Natural killer cell (primary cell): ENCODE measurements around the gene RETREG1. TPM values are rescaled to one million over a fixed set of nuclear protein-coding genes. Genes with fewer than 3 reads are reported as not detected.

Experiments used
- ATAC-seq, 3 donors: fragments of 150-1000 bp in 2 of 3; fragments of 200-7000 bp in 1 of 3; cut with Tn5 transposase; 1 replicate in 1 of 3; 2 replicates in 2 of 3; pipeline ENCODE4 v1.10.0; 2021; ENCODE audit warnings: mild to moderate bottlenecking in 2 of 3, moderate library complexity in 2 of 3
- DNase-seq, 2 donors: peaks; one replicate each; pipeline versions ENCODE4 v3.0.0 to v3.0.0-alpha.2; 2013 to 2021; ENCODE audit warnings: mixed read lengths in 1 of 2
- H3K27ac ChIP-seq: one replicate; pipeline ENCODE4 v1.5.1; 2013; ENCODE audit warnings: mild to moderate bottlenecking, low read length
- H3K27me3 ChIP-seq: one replicate; pipeline ENCODE4 v1.6.1; 2013; ENCODE audit warnings: low read length; ENCODE audit not compliant: control insufficient read depth, insufficient read depth
- H3K36me3 ChIP-seq: one replicate; pipeline ENCODE4 v1.6.1; 2013; ENCODE audit warnings: low read length; ENCODE audit not compliant: control insufficient read depth, insufficient read depth
- H3K4me1 ChIP-seq: one replicate; pipeline ENCODE4 v1.6.1; 2013; ENCODE audit warnings: low read length; ENCODE audit not compliant: control insufficient read depth, insufficient read depth
- H3K4me3 ChIP-seq: one replicate; pipeline ENCODE4 v1.5.1; 2013; ENCODE audit warnings: low read length
- H3K9me3 ChIP-seq: one replicate; pipeline ENCODE4 v1.6.1; 2013; ENCODE audit warnings: low read length; ENCODE audit not compliant: control insufficient read depth, insufficient read depth
- H3K27ac Mint-ChIP-seq, 2 donors: one replicate each; pipeline ENCODE4 v1.8.0; 2022; ENCODE audit warnings: mild to moderate bottlenecking in 2 of 2, mixed read lengths in 2 of 2, moderate library complexity in 1 of 2
- H3K27me3 Mint-ChIP-seq, 2 donors: one replicate each; pipeline ENCODE4 v1.8.0; 2022; ENCODE audit warnings: low read depth in 2 of 2, mixed read lengths in 2 of 2
- H3K36me3 Mint-ChIP-seq: one replicate; pipeline ENCODE4 v1.8.0; 2022; ENCODE audit warnings: mixed read lengths
- H3K4me1 Mint-ChIP-seq, 2 donors: one replicate each; pipeline ENCODE4 v1.8.0; 2022; ENCODE audit warnings: mixed read lengths in 2 of 2
- H3K4me3 Mint-ChIP-seq: one replicate; pipeline ENCODE4 v1.8.0; 2022; ENCODE audit warnings: mild to moderate bottlenecking, moderate library complexity, mixed read lengths
- H3K9me3 Mint-ChIP-seq, 2 donors: one replicate each; pipeline ENCODE4 v1.8.0; 2022; ENCODE audit warnings: mixed read lengths in 2 of 2
- CTCF ChIP-seq: fragments of 200-600 bp; IDR thresholded peaks from one replicate; pipeline ENCODE4 v1.8.0; 2022; ENCODE audit warnings: antibody characterized with exemption
- WGBS: methylation state at CpG from one replicate; pipeline ENCODE4 v1.1.7; 2013; ENCODE audit warnings: missing lambda C conversion rate; ENCODE audit not compliant: insufficient coverage; 5-methylcytosine and 5-hydroxymethylcytosine counted together
- intact Hi-C: fragments of 100-400 bp; cut with micrococcal nuclease; formaldehyde crosslinking; loops from one replicate; pipeline ENCODE4 v1.14.2; 2022
- total RNA-seq, 4 donors: library from RNA; stranded (reverse); fragments of 120-200 nt in 1 of 4; gene quantifications; one replicate each; pipeline versions ENCODE4 v1.2.3 to v1.2.4, GENCODE V29; 2013 to 2022

The RETREG1 gene
- total RNA-seq, 3 donors from 2014 or later (not counting 1 experiment from before 2014, with no cell fraction given) = 2.1 to 4.5 (median 3.3) TPM

DNA sequence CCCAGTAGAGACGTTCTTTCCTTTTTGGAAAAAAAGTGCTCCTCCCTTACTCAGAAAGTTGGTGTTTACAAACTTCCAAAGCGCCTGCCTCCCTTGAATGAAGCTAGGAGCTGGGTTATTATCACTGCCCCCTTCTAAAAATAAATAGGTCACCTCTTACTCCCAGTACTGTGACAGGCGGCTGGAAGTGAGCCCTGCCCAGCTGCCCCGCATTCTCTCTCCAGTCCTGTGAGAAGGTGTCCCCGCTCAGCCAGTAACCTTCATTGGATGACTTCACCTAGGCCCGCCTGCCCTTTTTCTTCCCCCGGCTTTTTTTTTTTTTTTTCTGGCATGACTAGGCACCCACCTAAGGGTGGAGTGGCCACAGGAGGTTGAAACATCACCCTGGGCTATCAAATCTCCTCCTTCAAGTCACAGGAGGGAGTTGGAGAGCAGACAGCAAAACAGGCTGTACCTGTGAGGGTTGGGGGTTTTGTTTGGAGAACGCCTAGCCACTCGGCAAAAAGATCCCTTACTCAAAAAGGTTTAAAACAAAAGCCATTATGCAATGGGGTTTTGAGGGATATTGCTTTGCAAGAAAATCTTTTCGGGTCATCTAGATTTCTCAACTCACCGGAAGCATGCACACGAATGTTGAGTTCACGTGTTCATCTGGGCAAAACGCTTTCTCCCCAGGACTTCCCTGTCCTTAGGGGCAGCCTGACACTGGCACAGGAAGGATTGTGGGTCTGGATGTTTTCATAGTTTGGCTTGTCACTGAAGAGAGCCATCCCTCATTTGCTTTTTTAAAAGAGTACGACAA is 107.9 kb downstream of the RETREG1 start:
- H3K27ac ChIP-seq = no peak overlapping the region
- WGBS = 79% methylated on average over 12 of the region's 15 CpGs
- intact Hi-C loops = no loop called here

GRCh38 chr5:16507716-16508115 is 109.1 kb downstream of the RETREG1 start:
- intact Hi-C loops = no loop called here
- H3K9me3 ChIP-seq = no peaks in the 10 kb centered on the region
- no peak overlapping the region for H3K4me3 Mint-ChIP-seq
- H3K4me1 ChIP-seq = no peaks in the 10 kb centered on the region
- H3K27me3 ChIP-seq = no peaks in the 10 kb centered on the region
- no peak for ATAC-seq
- DNase-seq = no peak
- H3K36me3 ChIP-seq = no peaks in the 10 kb centered on the region
- no peak overlapping the region for H3K4me3 ChIP-seq
- H3K36me3 Mint-ChIP-seq = no peaks in the 10 kb centered on the region
- no peak for TF ChIP-seq CTCF
- H3K27me3 Mint-ChIP-seq = peaks cover 0 to 7% of the 10 kb centered on the region in 2 donors
- no peak overlapping the region for H3K27ac ChIP-seq
- H3K9me3 Mint-ChIP-seq = no peaks in the 10 kb centered on the region
- no peak overlapping the region for H3K27ac Mint-ChIP-seq
- H3K4me1 Mint-ChIP-seq = no peaks in the 10 kb centered on the region

More for the DNA sequence above, 107.9 kb downstream of the RETREG1 start:
- TF ChIP-seq CTCF = no peak
- ATAC-seq (no peak), DNase-seq (no peak)
- no peaks in the 10 kb centered on the region for H3K27me3 ChIP-seq
- no peaks in the 10 kb centered on the region for H3K4me1 ChIP-seq
- no peak overlapping the region for H3K4me3 ChIP-seq
- no peaks in the 10 kb centered on the region for H3K36me3 Mint-ChIP-seq
- no peak overlapping the region for H3K27ac Mint-ChIP-seq
- H3K27me3 Mint-ChIP-seq = peaks cover 0 to 7% of the 10 kb centered on the region in 2 donors
- H3K4me1 Mint-ChIP-seq = no peaks in the 10 kb centered on the region
- no peaks in the 10 kb centered on the region for H3K9me3 Mint-ChIP-seq
- no peak overlapping the region for H3K4me3 Mint-ChIP-seq
- H3K9me3 ChIP-seq = no peaks in the 10 kb centered on the region
- H3K36me3 ChIP-seq = no peaks in the 10 kb centered on the region

DNA sequence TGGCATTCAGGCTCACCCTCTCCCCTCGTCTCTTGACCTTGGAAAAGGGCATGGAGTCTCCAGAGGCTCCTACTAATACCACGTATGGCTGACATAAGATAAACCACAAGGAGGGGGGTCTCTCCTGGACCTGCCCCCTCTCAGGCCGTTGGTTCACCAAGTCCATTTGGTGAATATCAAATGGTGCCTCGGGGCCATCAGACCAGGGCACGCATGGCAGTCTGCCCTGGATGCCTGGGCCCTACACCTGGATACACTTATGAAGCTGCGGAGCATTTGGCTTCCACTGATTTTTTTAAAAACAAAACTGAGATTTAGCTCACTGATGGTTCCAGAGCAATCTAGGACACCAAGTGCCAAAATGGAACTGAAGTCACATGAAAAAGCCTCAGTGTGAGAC is 110.9 kb downstream of the RETREG1 start:
- peaks cover 0 to 7% of the 10 kb centered on the region in 2 donors for H3K27me3 Mint-ChIP-seq
- Histone ChIP-seq H3K27me3 (no peaks in the 10 kb centered on the region), H3K4me1 (no peaks in the 10 kb centered on the region), H3K9me3 (no peaks in the 10 kb centered on the region), H3K27ac (no peak overlapping the region), H3K36me3 (no peaks in the 10 kb centered on the region), H3K4me3 (no peak overlapping the region)
- no peaks in the 10 kb centered on the region for H3K9me3 Mint-ChIP-seq
- intact Hi-C loops = no loop called here
- H3K4me3 Mint-ChIP-seq = no peak overlapping the region
- WGBS = 90% methylated on average over 6 of the region's 6 CpGs
- no peak overlapping the region for H3K27ac Mint-ChIP-seq
- no peaks in the 10 kb centered on the region for H3K4me1 Mint-ChIP-seq
- no peak for DNase-seq
- H3K36me3 Mint-ChIP-seq = no peaks in the 10 kb centered on the region
- no peak for ATAC-seq
- TF ChIP-seq CTCF = no peak
